ENCODE measurements around the gene GPR55. TPM values are rescaled to one million over a fixed set of nuclear protein-coding genes. Genes with fewer than 3 reads are reported as not detected.

The GPR55 gene
- total and polyA plus RNA-seq, 3 donors from 2014 or later = 10.9 to 14.7 (median 12.3) TPM

DNA sequence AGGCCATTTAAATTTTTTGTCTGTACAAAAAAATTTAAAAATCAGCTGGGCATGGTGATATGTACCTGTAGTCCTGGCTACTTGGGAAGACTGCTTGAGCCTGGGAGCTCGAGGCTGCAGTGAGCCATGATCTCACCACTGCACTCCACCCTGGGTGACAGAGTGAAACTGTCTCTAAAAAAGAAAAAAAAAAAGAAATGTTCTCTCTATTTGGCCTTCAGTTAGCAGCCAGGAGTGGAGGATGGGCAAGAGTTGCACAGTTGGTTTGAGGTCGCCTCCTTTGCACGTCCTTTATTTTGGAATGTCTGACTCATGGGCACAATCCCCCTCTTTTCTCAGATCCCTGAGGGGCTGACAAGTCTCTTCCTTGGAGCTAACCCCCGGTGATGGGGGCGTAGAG, 34.0 kb downstream of the GPR55 start:
- 41 to 48% methylated on average over 5 of the region's 5 CpGs for WGBS, 2 donors
- Histone ChIP-seq H3K4me1 (peaks cover 4% of the 10 kb centered on the region), H3K9me3 (no peaks in the 10 kb centered on the region), H3K36me3 (ENCODE audit: low read depth, missing control alignments) (no peaks in the 10 kb centered on the region), H3K27ac (no peak overlapping the region), H3K27me3 (no peaks in the 10 kb centered on the region), H3K4me3 (no peak overlapping the region)
- no peak for DNase-seq
- intact Hi-C loops (cut with DNase I; ENCODE audit: low total_unique reads) = no loop called here
- TF ChIP-seq, protein P1, sequence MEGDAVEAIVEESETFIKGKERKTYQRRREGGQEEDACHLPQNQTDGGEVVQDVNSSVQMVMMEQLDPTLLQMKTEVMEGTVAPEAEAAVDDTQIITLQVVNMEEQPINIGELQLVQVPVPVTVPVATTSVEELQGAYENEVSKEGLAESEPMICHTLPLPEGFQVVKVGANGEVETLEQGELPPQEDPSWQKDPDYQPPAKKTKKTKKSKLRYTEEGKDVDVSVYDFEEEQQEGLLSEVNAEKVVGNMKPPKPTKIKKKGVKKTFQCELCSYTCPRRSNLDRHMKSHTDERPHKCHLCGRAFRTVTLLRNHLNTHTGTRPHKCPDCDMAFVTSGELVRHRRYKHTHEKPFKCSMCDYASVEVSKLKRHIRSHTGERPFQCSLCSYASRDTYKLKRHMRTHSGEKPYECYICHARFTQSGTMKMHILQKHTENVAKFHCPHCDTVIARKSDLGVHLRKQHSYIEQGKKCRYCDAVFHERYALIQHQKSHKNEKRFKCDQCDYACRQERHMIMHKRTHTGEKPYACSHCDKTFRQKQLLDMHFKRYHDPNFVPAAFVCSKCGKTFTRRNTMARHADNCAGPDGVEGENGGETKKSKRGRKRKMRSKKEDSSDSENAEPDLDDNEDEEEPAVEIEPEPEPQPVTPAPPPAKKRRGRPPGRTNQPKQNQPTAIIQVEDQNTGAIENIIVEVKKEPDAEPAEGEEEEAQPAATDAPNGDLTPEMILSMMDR (IDR thresholded peaks at IDR 0.05) = no peak
- no peak for TF ChIP-seq POLR2A (IDR thresholded peaks at IDR 0.05)

DNA sequence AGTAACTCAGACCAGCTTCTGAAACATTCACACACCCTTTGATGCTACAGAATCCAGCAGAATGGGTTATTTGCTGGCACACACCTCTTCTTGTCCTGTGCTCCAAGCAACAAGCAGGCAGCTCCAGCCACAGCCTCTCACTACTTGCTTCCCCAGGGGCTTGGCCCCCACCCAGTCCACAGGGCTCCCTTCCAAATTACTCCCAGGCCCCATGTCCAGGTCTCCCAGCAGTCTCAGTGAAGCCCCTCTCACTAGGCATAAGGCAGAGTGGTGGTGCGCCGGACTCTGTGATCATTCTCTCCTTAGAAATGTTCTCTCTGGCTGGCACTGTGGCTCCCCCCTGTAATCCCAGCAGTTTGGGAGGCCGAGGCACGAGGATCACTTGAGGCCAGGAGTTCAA, 34.4 kb downstream of the GPR55 start:
- WGBS, 2 donors = 92% methylated on average over 4 of the region's 4 CpGs; no CpG with 5 or more reads in 1 of the 2 donors
- no peak overlapping the region for H3K27ac ChIP-seq
- H3K36me3 ChIP-seq (ENCODE audit: low read depth, missing control alignments) = no peaks in the 10 kb centered on the region

DNA sequence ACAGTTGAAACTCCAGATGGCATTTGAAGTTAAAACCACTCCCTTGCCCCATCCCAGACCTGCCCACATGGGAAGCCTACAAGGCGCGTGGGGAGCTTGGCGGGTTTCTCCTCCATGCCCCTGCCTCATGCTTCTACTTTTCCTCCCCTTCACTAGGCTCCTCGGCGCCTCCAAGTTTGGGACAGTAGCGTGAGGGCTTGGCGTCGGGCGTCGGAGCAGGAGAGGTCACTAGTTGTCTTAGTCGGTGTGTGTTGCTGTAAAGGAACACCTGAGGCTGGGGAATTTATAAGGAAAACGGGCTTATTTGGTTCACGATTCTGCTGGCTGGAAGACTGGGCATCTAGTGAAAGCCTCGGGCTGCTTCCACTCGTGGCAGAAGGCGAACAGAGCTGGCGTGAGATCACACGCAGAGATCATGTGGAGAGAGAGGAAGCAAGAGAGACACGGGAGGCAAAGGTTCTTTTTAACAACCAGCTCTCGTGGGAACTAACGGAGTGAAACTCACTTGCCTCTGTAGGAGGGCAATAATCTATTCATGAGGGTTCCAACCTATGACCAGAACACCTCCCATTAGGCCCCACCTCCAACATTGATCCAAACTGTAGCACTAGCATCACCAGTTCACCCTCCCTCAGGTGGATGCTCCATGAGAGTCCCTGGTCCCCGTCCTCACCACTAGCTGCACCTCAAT, 35.0 kb downstream of the GPR55 start:
- no peaks in the 10 kb centered on the region for H3K27me3 ChIP-seq
- no peak for DNase-seq
- peaks cover 5% of the 10 kb centered on the region for H3K4me1 ChIP-seq
- no peak overlapping the region for H3K27ac ChIP-seq
- H3K4me3 ChIP-seq = no peak overlapping the region
- no peak for TF ChIP-seq POLR2A (IDR thresholded peaks at IDR 0.05)
- TF ChIP-seq, protein P1 (IDR thresholded peaks at IDR 0.05) = no peak
- intact Hi-C loops (cut with DNase I; ENCODE audit: low total_unique reads) = no loop called here
- no peaks in the 10 kb centered on the region for H3K36me3 ChIP-seq (ENCODE audit: low read depth, missing control alignments)
- 91 to 95% methylated on average over 22 of the region's 22 CpGs for WGBS, 2 donors
- H3K9me3 ChIP-seq = no peaks in the 10 kb centered on the region

More for the DNA sequence above, 34.4 kb downstream of the GPR55 start:
- Histone ChIP-seq H3K9me3 (no peaks in the 10 kb centered on the region), H3K27me3 (no peaks in the 10 kb centered on the region), H3K4me1 (peaks cover 5% of the 10 kb centered on the region), H3K4me3 (no peak overlapping the region)
- intact Hi-C loops (cut with DNase I; ENCODE audit: low total_unique reads) = no loop called here
- TF ChIP-seq, protein P1 (IDR thresholded peaks at IDR 0.05) = no peak
- TF ChIP-seq POLR2A (IDR thresholded peaks at IDR 0.05) = no peak
- no peak for DNase-seq

DNA sequence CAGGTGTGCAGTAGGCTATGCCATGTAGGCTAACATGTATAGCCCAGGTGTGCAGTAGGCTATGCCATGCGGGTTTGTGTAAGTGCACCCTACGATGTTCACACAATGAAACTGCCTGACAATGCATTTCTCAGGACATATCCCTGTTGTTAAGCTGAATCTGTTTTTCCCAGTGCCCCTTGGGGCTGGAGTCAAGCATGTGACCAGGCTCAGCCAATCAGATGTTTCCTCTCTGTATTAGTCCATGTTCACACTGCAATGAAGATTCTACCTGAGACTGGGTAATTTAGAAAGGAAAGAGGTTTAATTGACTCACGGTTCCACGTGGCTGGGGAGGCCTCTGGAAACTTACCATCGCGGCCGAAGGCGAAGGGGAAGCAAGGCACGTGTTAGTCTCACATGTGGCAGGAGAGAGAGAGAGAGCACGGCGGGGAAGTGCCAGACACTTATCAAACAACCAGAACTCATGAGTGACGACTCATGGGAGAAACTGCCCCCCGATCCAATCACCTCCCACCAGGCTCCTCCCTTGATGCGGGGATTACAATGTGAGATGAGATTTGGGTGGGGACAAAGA, 36.1 kb downstream of the GPR55 start:
- WGBS, 2 donors = 89 to 93% methylated on average over 13 to 14 of the region's 14 CpGs
- TF ChIP-seq, protein P1 (IDR thresholded peaks at IDR 0.05) = no peak
- no peak for TF ChIP-seq POLR2A (IDR thresholded peaks at IDR 0.05)
- no peaks in the 10 kb centered on the region for H3K9me3 ChIP-seq
- H3K4me3 ChIP-seq = no peak overlapping the region
- no peak for DNase-seq
- no peak overlapping the region for H3K27ac ChIP-seq
- intact Hi-C loops (cut with DNase I; ENCODE audit: low total_unique reads) = no loop called here
- H3K36me3 ChIP-seq (ENCODE audit: low read depth, missing control alignments) = no peaks in the 10 kb centered on the region
- H3K4me1 ChIP-seq = peaks cover 5% of the 10 kb centered on the region
- no peaks in the 10 kb centered on the region for H3K27me3 ChIP-seq

DNA sequence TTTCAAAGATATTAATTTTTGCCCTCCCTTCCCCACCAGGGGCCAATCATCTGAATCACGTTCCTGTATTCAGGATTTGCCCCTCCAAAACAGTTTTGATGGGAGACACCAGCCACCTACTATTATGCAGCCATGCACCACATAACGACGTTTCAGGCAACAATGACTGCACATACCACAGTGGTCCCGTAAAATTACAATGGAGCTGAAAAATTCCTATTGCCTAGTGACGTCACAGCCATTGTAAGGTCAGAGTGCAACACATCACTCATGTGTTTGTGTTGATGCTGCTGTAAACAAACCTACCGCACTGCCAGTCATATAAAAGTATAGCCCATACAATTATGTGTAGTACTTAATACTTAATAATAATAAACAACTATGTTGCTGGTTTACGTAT, 37.7 kb downstream of the GPR55 start:
- Histone ChIP-seq H3K4me1 (peaks cover 5% of the 10 kb centered on the region), H3K4me3 (no peak overlapping the region), H3K36me3 (ENCODE audit: low read depth, missing control alignments) (no peaks in the 10 kb centered on the region), H3K9me3 (no peaks in the 10 kb centered on the region), H3K27ac (no peak overlapping the region), H3K27me3 (no peaks in the 10 kb centered on the region)
- WGBS, 2 donors = 78 to 85% methylated on average over 7 of the region's 7 CpGs
- intact Hi-C loops (cut with DNase I; ENCODE audit: low total_unique reads) = no loop called here
- DNase-seq = no peak
- no peak for TF ChIP-seq POLR2A (IDR thresholded peaks at IDR 0.05)
- TF ChIP-seq, protein P1 (IDR thresholded peaks at IDR 0.05) = no peak
